GM19463 (cell line): ENCODE measurements around the gene CDH13.

ENCODE experiments used
- ATAC-seq: cut with Tn5 transposase; IDR thresholded peaks from one replicate; pipeline ENCODE4 v1.9.1; 2021; ENCODE audit warnings: mild to moderate bottlenecking, moderate library complexity; ENCODE audit not compliant: unreplicated experiment

The CDH13 gene

DNA sequence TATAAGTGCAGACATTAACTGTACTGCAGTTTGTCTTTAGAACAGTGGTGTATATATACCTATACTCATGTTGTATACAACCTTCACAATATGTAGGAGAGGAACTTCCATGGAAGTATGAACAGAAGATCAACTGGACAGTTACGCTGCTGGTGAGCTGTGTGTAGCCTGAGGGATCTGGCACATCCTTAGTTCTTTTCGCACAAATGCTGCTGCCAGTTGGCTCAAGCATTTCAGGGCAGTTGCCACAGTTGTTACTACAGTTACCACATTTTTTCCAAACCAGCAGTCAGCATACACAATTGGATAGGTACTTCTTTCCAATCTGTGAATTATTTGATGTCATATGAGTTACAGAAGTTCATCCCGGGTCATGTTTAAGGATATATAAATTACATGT, 641.4 kb downstream of the CDH13 start:
- no peak for ATAC-seq

DNA sequence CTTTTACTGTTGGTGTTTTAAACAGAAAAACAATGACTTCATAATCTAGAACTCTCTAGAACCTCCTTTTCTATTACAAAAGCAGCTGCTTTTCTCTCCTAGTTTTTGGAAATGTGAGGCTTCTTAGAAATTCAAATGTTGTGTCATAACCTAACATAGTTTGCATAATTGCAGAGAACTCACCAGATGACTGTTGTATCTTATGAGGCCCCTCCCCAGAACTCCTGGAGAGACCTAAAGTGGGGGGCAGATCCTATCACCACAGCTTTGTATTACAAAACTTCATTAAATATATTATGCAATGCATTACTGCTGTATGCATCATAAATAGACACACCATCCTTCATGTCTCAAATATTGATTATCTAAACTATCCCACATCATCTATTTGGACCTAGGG, 642.3 kb downstream of the CDH13 start:
- ATAC-seq, result no peak

DNA sequence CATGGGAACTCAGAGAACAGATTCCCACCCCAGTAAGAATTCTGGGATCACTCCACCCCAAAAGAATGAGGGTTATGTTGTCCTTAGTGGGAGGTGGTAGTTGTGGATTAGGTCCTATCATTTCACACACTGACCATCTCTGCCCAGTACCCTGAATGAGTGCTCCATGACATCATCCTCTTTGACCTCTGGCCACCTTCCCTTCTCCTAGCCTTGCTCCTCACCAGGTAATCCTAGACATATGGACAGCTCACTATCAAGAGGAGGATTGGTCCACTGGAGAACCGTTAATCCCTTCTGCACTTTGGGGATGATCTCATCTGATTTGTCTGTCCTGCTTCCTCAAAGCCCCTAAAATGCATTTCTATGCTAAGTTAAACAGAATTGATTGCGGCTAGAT, 642.8 kb downstream of the CDH13 start:
- no peak for ATAC-seq

DNA sequence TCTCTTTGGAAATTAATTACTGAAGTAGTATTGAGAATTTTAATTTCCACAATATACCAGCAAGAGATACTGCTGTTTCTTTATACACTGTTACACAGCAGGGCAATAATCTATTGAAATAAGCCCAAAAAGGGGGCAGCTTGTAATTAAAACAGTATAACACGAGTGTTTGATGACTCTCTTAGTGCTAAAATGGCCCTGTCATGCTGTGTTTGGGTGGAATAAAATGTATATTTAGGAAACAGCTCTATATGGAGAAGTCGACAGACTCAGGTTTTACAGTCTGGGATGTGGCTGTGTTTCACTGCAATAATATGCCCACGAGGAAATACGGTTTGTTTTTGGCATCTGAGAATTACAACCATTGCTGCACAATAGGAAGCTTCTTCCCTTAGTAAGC, 643.3 kb downstream of the CDH13 start:
- ATAC-seq, result no peak

DNA sequence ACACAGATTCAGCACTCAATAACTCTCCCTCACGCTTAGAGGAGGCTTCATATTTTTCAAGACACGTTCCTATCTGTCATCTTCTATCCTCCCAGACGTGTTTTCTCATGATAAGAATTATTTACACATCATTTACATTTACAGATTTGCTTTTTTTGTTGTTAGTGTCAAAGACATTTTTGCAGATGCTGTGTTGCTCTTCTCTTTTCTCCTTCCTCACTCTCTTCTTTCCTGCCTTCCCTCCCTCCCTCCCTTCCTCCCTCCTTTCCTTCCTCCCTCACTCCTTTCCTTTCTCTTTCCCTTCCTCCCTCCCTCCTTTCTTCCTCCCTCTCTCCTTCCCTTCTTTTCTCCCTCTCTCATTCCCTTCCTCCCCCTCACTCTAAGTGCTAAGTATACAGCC, 643.9 kb downstream of the CDH13 start:
- no peak for ATAC-seq

DNA sequence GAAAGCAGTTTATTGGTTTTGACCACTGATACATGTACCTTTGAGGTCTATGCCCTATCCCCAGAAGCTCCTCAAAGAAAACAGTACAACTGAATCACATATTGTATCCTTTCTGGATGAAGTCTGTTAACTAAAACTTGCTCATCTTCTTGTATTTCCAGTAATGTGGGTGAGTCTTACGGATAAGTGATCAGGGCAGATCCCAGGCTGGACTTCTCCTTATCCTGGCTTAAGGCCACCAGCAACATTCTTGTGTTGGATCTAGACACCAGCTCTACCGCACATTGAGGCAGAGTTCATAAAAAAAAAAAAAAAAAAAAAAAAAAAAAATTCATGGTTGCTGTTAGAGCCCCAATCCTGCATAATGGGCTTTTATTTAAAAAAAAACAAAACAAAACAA, 644.4 kb downstream of the CDH13 start:
- ATAC-seq, result no peak

DNA sequence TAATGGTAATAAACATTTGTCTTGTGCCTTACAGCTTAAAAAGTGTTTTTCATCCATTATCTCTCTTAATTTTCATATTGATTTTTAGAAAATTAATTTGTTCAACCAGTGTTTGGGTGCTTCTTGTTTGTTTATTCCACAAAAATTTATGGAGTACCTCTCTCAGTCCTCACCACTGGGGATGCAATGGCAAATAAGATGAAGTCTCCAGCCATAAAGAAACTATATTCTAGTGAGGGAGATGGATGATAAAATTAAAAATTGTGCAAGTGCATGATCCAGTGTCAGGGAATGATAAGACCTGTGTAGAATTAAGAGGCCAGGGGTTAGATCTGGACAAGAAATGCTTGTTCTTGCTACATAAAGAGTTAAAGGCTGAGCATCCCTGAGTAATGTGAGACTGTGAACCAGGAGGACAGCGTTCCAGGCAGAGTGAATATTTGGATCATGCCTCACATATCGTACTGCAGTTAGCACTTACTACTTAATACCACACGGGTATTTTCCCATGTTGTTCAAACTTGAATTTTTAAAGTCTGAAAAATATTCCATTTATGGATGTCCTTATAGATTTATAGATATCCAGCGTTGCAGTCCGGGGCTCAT, 645.3 kb downstream of the CDH13 start:
- ATAC-seq, result no peak

DNA sequence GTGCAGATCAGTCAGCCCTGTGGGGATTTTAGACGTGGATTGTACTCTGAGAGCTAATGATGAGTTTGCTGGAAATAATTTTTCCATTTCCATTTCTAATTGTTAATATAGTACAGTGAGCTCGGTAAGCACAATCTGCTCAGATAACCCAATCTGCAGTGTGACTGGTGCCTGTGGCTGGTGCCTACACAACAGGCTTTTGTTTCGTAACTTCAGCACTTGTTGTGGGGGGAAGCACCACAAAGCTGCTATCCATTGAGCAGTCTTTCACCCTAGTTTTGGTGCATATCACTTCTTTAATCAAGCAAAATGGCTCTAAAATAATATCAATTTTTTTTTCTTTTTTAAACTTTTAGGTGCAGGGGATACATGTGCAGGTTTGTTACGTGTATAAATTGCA, 646.1 kb downstream of the CDH13 start:
- ATAC-seq, result no peak

DNA sequence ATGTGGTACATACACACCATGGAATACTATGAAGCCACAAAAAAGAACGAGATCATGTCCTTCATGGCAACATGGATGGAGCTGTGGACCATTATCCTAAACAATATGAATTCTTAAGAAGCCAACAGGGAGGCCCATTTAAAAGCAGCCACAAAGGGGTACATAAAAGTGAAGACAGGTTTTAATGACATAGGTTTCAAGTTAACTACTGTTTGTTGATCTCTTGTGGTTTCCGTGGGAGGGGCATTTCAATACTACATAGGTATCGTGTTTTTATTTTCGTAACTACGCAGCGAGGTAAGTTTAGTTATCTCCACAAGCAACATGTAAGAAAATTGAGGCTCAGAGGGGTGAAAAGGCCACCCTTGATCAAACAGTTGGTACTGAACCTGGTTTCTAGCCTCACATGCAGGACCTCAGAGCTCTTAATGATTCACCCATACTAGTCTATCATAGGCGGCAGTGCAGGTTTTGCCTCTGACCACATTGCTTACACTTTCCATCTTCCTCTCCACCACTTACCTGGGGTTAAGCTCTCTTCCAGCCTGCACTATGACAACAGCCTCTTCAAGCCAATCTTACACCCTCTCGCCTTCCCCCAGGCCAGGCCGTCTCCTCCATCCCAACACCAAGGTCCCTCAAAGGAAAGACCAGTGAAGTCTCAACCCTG, 646.9 kb downstream of the CDH13 start:
- no peak for ATAC-seq

DNA sequence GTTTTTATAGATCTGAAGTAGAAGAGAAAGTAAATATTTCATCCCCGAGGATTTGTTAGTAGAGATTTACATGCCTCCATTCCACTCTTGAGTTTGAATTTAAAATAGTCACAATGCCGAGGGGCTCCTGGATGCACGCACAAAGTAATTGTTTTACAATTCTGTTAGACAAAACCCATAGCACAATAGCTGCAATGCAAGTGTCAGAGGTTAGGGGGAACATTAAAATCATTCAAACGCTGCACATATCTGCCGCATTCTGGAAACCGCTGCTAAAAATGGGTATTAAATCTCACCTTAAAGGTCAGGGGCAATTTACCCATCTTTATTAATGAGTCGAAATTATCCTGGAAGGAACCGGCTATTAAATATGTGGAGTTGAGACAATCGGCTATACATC, 652.5 kb downstream of the CDH13 start:
- no peak for ATAC-seq

DNA sequence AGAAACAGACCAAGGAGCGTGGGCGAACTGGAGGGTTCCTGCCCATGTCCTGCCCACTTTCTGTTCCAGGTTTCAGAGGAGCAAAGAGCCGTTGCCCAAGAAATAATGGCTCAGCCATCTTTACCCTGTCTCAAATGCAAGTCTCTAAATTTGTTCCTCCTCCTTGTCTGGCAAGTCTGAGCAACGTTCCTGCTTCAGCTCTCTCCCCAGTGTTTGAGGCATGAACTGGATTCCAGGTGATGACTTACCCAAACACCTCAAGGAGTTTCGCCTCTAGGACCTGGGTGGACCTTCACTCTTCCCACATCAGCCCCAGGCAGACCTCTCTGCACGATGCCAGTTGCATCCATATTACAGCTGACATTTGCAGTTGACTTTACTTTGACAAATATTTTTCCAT, 659.2 kb downstream of the CDH13 start:
- ATAC-seq, result no peak

DNA sequence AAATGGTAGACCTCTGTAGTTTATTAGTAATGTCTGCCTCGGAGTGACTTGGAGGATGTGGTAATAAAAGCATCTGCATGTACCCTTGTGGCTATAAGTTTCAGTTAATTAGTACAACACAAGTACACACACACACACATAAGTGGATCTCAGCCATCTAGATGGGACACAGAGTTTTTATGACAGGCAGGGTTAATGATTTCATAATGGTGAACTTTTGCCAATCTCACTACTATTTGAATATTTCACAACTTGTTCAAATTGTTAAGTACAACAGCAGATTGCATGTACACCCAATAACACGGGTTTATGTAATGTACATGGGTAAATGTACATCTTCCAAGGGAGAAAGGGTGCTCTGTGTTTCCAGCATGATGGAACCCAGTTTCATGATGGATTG, 669.7 kb downstream of the CDH13 start:
- no peak for ATAC-seq

DNA sequence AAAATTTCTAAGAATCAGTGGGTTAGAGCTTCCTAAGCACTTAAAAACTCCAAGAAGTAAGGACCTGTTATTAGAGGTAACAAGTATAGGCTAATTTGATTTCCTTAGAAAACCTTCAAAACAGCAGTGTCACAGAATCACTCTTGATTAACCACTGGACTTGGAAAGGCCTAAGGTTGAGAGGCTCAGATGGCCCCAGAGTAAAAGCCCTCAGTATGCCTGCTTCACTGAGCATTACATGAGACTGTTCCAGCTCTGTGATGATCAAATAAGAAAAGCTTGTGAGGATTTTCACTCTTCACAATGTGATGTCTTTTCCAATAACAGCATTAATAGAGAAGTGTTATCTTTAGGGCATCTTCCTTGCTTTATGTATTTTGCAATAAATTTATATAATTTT, 671.8 kb downstream of the CDH13 start:
- no peak for ATAC-seq

DNA sequence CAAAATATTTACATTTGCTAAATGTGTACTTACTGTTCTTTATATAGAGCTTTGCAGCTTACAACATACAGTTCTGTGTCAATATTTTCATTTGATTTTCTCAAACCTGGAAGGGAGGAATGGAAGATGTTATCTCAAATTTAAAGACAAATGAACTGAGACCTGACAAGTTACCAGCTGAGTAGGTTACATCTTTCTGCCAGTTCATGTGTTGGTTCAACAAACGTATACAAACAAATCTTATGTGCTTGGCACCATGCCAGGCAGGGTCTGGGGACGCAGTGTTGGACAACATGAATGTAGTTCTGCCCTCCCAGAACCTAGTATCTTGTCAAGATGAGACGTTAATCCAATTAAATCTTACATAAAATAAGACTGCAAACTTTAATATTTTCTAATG, 673.6 kb downstream of the CDH13 start:
- no peak for ATAC-seq

DNA sequence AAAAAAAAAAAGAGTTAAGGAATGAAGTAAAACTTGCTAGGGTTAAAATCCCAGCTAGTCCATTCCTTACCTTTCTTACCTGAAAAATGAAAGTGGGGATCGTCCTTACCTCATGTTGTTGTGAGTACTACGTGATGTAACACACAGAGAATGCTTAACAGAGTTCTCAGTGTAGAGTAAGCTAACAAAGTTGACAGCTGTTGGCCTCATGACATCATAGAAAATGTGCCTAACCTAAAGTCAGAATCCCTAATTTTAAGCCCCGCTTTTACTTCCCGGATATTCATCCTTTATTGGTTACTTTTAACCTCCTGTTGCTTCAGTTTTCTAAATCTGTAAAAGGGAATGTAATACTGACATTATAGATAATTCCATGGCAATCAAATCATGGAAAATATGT, 675.2 kb downstream of the CDH13 start:
- no peak for ATAC-seq

DNA sequence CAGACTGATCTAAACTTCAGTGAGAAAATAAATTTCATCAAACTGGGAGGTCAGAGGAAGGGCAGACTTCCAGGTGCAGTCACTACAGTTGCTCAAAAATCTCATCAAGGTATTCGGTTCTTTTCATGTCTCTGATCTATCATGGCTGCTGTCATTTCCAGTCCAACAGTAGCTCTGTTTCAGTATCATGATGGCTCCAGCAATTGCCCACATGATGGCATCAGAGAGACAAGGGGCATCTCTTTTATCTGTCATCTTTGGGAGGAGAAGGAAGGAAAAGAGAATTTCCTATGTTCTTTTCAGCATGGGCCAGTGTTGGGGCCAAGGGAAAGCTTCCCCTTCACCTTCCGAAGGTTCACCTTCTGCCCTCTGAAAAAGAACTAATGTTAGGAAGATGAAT, 676.1 kb downstream of the CDH13 start:
- no peak for ATAC-seq

DNA sequence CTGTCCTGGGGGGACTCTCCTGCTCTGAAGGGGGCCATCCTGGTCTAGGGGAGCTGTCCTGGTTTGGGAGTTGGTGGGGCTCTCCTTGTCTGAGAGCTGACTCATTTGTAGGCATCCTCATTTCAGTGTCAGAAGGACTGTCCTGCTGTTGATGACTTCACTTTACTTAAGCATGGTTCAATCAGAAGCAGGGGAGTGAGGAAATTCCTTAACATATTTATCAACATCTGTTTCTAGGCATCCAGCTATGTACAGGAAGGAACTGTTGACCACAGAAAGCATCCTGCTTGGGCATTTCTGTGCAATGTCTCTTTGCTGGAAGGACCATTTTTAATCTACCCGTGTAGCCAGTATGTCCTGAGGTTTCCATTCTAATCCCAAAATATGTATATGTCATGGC, 678.3 kb downstream of the CDH13 start:
- ATAC-seq, result no peak

DNA sequence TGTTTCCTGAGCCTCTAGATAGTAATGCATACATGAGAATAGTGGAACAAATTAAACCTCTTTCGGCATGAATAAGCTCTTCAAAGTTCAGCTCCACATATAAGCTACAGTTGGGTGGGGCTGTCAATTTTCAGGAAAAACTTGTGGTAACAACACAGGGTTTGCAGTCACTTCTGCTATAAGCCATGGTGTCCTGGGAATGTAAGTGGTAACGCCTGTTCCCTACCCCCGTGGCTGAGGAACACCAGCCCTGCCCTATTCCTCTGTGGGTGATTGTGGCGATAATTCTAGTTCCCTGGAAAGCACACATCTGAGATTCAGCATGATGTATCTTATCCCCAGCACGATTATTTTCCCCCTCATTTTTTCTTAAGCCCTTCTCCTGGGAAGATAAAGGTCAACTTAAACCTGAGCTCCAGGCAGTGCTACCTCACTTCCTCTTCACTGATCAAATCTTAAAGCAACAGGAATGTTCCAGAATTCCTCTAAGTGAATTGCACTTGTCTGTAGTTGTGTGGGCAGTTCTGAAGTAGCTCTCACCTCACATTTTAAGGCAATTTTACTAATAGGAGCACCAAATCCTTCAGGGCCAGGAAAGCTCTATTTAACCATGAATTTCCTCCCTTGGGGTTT, 680.3 kb downstream of the CDH13 start:
- ATAC-seq, result no peak

DNA sequence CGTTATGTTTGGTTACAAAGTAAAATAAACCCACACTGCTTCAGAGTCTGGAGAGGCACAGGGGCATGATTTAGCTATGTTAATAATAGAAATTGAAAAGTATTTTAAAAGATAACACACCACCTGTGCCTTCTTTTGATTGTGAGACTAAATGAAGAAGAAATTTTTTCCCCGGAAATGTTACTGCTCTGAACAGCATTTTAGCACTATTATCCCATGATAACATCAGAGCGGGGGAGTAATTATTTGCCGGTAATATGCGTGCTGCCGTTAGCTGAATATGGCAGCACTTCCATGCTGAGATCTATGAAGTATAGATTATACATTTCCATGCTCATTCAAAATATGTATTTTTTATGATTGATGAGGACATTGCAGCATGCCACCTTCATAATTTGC, 680.8 kb downstream of the CDH13 start:
- no peak for ATAC-seq

DNA sequence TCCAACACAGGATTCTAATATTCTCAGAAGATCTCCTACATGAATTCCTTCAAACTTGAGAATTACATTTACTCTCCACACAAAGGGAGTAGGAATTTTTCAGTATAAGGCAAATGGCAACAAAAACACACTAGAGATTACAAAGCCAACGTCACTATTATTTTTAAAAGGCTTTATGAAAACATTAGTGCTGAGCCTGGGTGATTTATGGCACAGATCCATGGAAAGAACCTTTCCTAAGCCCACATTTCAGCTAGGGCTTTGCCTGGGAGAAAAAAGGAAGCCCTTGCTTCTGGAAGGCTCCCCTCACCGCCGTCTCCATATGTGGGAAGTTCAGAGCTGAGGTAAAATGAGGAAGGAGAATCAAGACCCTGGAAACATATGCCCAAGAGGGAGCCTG, 681.6 kb downstream of the CDH13 start:
- no peak for ATAC-seq

DNA sequence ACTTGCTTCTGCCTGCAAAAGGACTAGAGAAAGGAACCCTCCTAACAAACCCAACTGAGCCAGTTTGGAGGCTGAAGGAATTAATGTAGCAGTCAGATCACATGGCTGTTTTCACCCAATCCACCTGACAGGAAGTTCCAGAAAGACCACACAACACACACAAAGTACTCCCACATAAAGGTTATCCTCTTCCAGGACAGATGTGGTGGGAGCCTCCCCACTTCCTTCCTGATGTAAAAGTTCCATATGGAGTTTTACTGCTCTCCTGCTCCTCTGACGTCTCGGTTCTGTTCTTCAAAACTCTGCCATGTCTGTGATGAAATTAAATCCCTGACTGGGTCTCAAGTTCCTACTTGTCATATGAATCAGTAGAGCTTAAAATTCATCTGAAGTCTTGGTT, 684.0 kb downstream of the CDH13 start:
- ATAC-seq, result no peak

DNA sequence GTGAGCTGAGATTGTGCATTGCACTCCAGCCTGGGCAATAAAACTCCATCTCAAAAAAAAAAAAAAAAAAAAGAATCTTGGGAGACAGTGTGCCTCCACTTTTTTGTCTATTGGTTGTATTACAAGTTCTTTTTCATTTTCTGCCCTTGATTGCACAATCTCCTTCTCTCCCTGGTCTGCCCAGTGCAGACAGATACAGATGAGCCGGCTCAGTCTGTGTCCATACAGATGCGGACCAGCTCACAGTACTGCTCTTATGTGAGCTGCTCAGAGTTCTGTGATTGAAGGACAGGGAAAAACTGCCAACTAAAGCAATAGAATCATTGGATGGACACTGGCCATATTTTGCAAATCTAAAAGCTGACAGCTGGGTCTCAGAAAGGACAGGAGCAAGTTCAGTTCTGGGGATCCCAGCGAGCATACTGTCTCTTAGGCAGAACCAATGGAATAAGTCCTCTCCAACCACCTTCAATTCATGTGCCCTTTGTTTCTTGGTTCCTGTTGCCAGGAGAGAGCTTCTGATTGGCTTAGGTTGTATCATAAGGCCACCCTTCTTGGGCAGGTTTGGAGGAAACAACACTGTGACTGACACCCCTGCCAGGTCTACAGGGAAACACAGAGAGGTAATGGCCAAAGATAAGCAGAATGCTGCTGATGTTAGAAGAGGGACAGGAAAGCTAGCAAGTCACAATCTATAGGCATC, 685.4 kb downstream of the CDH13 start:
- ATAC-seq, result no peak
